Progenitor cell of endocrine pancreas (in vitro differentiated cells): Measurements from ENCODE around the gene CCDC116. TPM values are rescaled to one million over a fixed set of nuclear protein-coding genes. Genes with fewer than 3 reads are reported as not detected.

Source experiments
- DNase-seq: peaks from one replicate; pipeline ENCODE4 v3.0.0; 2021; ENCODE audit warnings: low spot score; ENCODE audit not compliant: unreplicated experiment
- H3K27ac Mint-ChIP-seq: 2 replicates; pipeline ENCODE4 v1.8.0; 2021; ENCODE audit warnings: mild to moderate bottlenecking, moderate library complexity, mixed read lengths
- H3K27me3 Mint-ChIP-seq: 2 replicates; pipeline ENCODE4 v1.8.0; 2021; ENCODE audit warnings: mixed read lengths
- H3K36me3 Mint-ChIP-seq: 2 replicates; pipeline ENCODE4 v1.8.0; 2022; ENCODE audit warnings: mixed read lengths; ENCODE audit not compliant: insufficient read depth
- H3K4me1 Mint-ChIP-seq: 2 replicates; pipeline ENCODE4 v1.8.0; 2021; ENCODE audit warnings: low read depth, mixed read lengths
- H3K4me3 Mint-ChIP-seq: 2 replicates; pipeline ENCODE4 v1.8.0; 2021; ENCODE audit warnings: low read depth, mild to moderate bottlenecking, moderate library complexity, mixed read lengths
- H3K9me3 Mint-ChIP-seq: 2 replicates; pipeline ENCODE4 v1.8.0; 2021; ENCODE audit warnings: low read depth, mixed read lengths
- CTCF ChIP-seq: fragments of 200-600 bp; sonication (generic); IDR thresholded peaks from one replicate; pipeline ENCODE4 v1.5.0; 2021; ENCODE audit warnings: antibody characterized with exemption, mild to moderate bottlenecking; ENCODE audit not compliant: unreplicated experiment
- total RNA-seq: library from RNA; stranded (reverse); gene quantifications from 2 replicates; pipeline ENCODE4 v1.2.1, GENCODE V29; 2021

CCDC116 gene
- total RNA-seq, 1 donor from 2014 or later, result 1.3 TPM

GRCh38 chr22:21640810-21641209, 8.2 kb downstream of the CCDC116 start:
- TF ChIP-seq CTCF, result no peak

GRCh38 chr22:21641417-21641788, 8.8 kb downstream of the CCDC116 start:
- no peaks in the 10 kb centered on the region for H3K9me3 Mint-ChIP-seq
- H3K27ac Mint-ChIP-seq, result peak overlapping the region; percentile 92
- H3K4me1 Mint-ChIP-seq, result peaks cover 9% of the 10 kb centered on the region
- H3K27me3 Mint-ChIP-seq, result peaks cover 4% of the 10 kb centered on the region
- no peak for DNase-seq
- peak; percentile 58 for TF ChIP-seq CTCF
- peaks cover 8% of the 10 kb centered on the region for H3K36me3 Mint-ChIP-seq
- H3K4me3 Mint-ChIP-seq, result peak overlapping the region; percentile 81

More at GRCh38 chr22:21640810-21641209, 8.2 kb downstream of the CCDC116 start:
- H3K27me3 Mint-ChIP-seq, result peaks cover 4% of the 10 kb centered on the region
- peaks cover 8% of the 10 kb centered on the region for H3K36me3 Mint-ChIP-seq
- H3K4me1 Mint-ChIP-seq, result peaks cover 9% of the 10 kb centered on the region
- no peaks in the 10 kb centered on the region for H3K9me3 Mint-ChIP-seq
- H3K4me3 Mint-ChIP-seq, result peak overlapping the region; percentile 81
- no peak for DNase-seq
- H3K27ac Mint-ChIP-seq, result no peak overlapping the region

DNA sequence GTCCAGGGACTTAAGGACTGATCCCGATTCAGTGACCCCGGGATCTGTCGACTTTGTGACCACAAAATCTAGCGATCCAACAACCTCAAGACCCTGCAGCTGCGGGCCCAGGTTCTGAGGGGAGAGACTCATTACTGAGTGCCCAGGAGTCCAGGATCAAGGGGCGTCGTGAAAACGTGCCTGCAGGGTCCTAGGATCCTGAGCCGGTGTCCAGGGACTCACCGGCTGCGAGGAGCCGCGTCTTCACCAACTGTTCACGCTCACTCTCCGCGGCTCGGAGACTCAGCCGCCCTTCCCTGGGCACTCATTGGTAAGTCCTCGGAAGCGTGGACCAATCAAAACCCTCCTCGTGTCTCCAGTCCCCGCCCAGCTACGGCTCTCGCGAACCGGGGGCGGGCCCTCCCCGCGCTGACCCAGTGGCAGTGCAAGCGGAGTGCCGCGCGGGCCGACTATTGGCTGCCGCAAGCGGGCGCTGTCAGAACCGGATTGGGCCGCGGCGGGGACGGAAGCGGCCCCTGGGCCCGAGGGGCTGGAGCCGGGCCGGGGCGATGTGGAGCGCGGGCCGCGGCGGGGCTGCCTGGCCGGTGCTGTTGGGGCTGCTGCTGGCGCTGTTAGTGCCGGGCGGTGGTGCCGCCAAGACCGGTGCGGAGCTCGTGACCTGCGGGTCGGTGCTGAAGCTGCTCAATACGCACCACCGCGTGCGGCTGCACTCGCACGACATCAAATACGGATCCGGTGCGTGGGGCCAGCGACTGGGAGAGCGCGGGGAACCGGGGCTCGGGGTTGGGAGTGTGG, 9.4 kb downstream of the CCDC116 start, which contains the start of gene SDF2L1:
Gene SDF2L1 (plus strand): TSS at position 514 of the 795 bp plus-strand sequence. CDS start 35 bp downstream, at position 549.
- Mint-ChIP-seq H3K27me3 (peaks cover 4% of the 10 kb centered on the region), H3K9me3 (no peaks in the 10 kb centered on the region), H3K4me1 (peaks cover 11% of the 10 kb centered on the region), H3K36me3 (peaks cover 11% of the 10 kb centered on the region), H3K4me3 (peak within 1 kb of the TSS; percentile 81), H3K27ac (peak within 1 kb of the TSS; percentile 92)
- peak; percentile 93 for DNase-seq
- TF ChIP-seq CTCF, result no peak

DNA sequence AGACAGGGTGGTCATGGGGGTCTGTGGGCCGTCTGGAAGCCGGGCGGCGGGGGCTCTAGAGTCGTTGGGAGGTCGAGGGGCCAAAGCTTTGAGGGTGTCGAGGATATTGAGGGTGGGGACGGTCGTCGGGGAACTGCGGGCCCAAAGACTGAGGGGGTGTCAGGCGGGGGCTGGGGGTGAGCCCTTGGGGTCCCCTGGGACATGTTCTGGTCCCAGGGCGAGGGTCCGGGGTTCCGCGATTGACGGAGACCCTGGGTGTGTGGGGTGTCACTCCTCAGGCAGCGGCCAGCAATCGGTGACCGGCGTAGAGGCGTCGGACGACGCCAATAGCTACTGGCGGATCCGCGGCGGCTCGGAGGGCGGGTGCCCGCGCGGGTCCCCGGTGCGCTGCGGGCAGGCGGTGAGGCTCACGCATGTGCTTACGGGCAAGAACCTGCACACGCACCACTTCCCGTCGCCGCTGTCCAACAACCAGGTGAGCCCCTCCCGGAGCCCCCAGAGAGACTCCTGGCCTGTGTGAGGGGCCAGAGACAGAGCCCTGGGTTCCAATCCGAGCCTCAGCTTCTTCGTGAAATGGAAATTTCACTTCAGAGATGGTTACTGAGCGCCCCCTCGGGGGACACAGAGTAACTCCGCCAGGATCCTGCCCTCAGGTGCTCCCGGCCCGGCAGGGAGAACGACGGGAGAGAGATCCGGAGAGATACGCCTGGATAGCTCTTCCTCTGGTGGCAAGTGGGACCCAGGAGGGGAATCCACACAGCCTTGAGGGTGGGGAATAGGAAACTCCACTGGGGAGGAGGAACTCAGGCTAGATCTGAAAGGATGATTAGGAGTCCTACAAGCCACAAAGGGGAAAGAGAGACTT, 10.3 kb downstream of the CCDC116 start:
- Mint-ChIP-seq H3K9me3 (no peaks in the 10 kb centered on the region), H3K27me3 (peaks cover 4% of the 10 kb centered on the region), H3K4me3 (peak overlapping the region; percentile 81), H3K36me3 (peaks cover 11% of the 10 kb centered on the region), H3K4me1 (peaks cover 11% of the 10 kb centered on the region), H3K27ac (peak overlapping the region; percentile 90)
- DNase-seq, result peak; percentile 45
- peak; percentile 68 for TF ChIP-seq CTCF
